Activated CD4-positive, alpha-beta T cell treated with anti-CD3 and anti-CD28 coated beads, Interleukin-2, amount 50 U/mL, for 24 hours (primary cell): ENCODE data around the gene RPS27A.
A peak's percentile ranks its signal among the peaks of the same experiment; 100 is the strongest.
"Not testable (repeated sequence)": the region's sequence is repeated elsewhere in the genome, so short reads cannot be mapped to it uniquely, and the experiment has no call there.

Experiments
- DNase-seq, 2 donors: peaks; one replicate each; pipeline ENCODE4 v3.0.0-alpha.2; 2020; ENCODE audit warnings: low read depth in 1 of 2, low spot score in 1 of 2

The RPS27A gene

GRCh38 chr2:55236992-55237543 is 4.6 kb downstream of the RPS27A start:
- no peak for DNase-seq

GRCh38 chr2:55239656-55240222 is 7.3 kb downstream of the RPS27A start:
- no peak for DNase-seq

GRCh38 chr2:55241582-55241981 is 9.1 kb downstream of the RPS27A start:
- not testable (repeated sequence) for DNase-seq

- no peak for DNase-seq
These were observed 10.1 kb downstream of the RPS27A start for GRCh38 chr2:55242617-55243016.

- no peak for DNase-seq
These were observed 12.9 kb downstream of the RPS27A start for GRCh38 chr2:55245411-55245810.

- DNase-seq = no peak
These were observed 14.5 kb downstream of the RPS27A start for GRCh38 chr2:55247025-55247424.

GRCh38 chr2:55252832-55253231 is 20.3 kb downstream of the RPS27A start:
- no peak for DNase-seq

GRCh38 chr2:55259586-55259985 is 27.1 kb downstream of the RPS27A start:
- not testable (repeated sequence) for DNase-seq

- no peak for DNase-seq
These were observed 35.9 kb downstream of the RPS27A start for GRCh38 chr2:55268288-55268906.

GRCh38 chr2:55268907-55269644 is 36.6 kb downstream of the RPS27A start, which contains the start of gene MTIF2:
Gene MTIF2, minus strand, starts transcription at chr2:55269231. Its CDS starts 5,373 bp downstream, at chr2:55263858.
- peak; percentile 76 to 91 for DNase-seq

- DNase-seq = no peak
These were observed 37.1 kb downstream of the RPS27A start for GRCh38 chr2:55269645-55269990.

- not testable (repeated sequence) for DNase-seq
These were observed 41.9 kb downstream of the RPS27A start for GRCh38 chr2:55274346-55274745.

- no peak for DNase-seq
These were observed 44.8 kb downstream of the RPS27A start for GRCh38 chr2:55277310-55277709.

- DNase-seq = not testable (repeated sequence)
These were observed 46.8 kb downstream of the RPS27A start for GRCh38 chr2:55279214-55279835.

- not testable (repeated sequence) for DNase-seq
These were observed 47.5 kb downstream of the RPS27A start for GRCh38 chr2:55279859-55280424.

- not testable (repeated sequence) for DNase-seq
These were observed 48.5 kb downstream of the RPS27A start for GRCh38 chr2:55280851-55281546.

- DNase-seq = peak; percentile 77 to 80
These were observed 49.8 kb downstream of the RPS27A start for GRCh38 chr2:55282110-55282917.

- DNase-seq = no peak
These were observed 50.6 kb downstream of the RPS27A start for GRCh38 chr2:55283083-55283482.
